ENCODE results near the gene EIF4B. TPM values are rescaled to one million over a fixed set of nuclear protein-coding genes. Genes with fewer than 3 reads are reported as not detected.
A peak's percentile ranks its signal among the peaks of the same experiment; 100 is the strongest.

Gene EIF4B
- total RNA-seq, 1 experiment from 2014 or later = 351 TPM

DNA sequence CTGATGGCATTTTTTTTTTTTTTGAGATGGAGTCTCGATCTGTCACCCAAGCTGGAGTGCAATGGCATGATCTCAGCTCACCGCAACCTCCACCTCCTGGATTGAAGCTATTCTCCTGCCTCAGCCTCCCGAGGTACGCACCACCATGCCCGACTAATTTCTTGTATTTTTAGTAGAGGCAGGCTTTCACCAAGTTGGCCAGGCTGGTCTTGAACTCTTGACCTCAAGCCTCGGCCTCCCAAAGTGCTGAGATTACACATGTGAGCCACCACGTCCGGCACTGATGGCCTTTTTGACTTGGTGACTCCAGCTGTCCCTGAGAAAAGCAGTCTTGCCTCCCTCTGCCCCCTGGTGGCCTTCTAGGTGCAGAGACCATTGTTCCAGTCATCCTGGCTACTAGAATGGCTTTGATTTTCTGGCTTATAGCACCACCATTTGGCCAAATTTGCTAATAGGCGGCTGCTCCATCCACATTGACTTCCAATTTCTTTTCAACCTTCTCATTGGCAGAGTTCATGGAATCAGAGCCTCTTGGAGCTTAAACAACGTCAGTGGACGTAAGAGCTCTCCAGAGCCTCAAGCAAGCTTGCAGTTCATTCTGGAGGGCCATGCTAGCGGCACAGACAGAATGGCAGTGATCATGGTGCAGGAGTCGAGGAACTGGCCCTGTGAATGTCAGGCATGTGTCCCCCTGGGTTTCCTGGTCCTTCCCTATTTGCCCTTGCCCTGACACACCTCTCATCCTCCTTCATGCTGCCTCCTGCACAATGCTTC, 25.4 kb upstream of the EIF4B start:
- H3K36me3 ChIP-seq (ENCODE audit: control insufficient read depth, insufficient read depth, low read length) = no peaks in the 10 kb centered on the region
- H3K27ac ChIP-seq (ENCODE audit: low read length) = peak overlapping the region; percentile 53
- H3K4me1 ChIP-seq (ENCODE audit: control insufficient read depth, insufficient read depth, low read length) = peaks cover 26% of the 10 kb centered on the region
- no peaks in the 10 kb centered on the region for H3K9me3 ChIP-seq (ENCODE audit: control insufficient read depth, insufficient read depth, low read depth, low read length)
- peak; percentile 89 for ATAC-seq
- ChIA-PET CTCF (interaction anchor here (0.5 to 4.5 kb wide), 21 partner anchors 10 to 833 kb away, joined by 3 to 124 read pairs (median 5); partner anchors contain the start of gene KRT8), POLR2A (interaction anchor here (0.6 to 1.4 kb wide), 7 partner anchors 20 to 147 kb away, joined by 3 to 10 read pairs (median 3); partner anchors contain the start of genes KRT18 and KRT8)
- TF ChIP-seq CTCF (IDR thresholded peaks at IDR 0.05) = peak; percentile 98
- TF ChIP-seq, protein P1, sequence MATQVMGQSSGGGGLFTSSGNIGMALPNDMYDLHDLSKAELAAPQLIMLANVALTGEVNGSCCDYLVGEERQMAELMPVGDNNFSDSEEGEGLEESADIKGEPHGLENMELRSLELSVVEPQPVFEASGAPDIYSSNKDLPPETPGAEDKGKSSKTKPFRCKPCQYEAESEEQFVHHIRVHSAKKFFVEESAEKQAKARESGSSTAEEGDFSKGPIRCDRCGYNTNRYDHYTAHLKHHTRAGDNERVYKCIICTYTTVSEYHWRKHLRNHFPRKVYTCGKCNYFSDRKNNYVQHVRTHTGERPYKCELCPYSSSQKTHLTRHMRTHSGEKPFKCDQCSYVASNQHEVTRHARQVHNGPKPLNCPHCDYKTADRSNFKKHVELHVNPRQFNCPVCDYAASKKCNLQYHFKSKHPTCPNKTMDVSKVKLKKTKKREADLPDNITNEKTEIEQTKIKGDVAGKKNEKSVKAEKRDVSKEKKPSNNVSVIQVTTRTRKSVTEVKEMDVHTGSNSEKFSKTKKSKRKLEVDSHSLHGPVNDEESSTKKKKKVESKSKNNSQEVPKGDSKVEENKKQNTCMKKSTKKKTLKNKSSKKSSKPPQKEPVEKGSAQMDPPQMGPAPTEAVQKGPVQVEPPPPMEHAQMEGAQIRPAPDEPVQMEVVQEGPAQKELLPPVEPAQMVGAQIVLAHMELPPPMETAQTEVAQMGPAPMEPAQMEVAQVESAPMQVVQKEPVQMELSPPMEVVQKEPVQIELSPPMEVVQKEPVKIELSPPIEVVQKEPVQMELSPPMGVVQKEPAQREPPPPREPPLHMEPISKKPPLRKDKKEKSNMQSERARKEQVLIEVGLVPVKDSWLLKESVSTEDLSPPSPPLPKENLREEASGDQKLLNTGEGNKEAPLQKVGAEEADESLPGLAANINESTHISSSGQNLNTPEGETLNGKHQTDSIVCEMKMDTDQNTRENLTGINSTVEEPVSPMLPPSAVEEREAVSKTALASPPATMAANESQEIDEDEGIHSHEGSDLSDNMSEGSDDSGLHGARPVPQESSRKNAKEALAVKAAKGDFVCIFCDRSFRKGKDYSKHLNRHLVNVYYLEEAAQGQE (IDR thresholded peaks at IDR 0.05; ENCODE audit: insufficient read depth in 1 of 2, low read depth in 2 of 2, low read length in 1 of 2) = no peak
- peak; percentile 58; the same call in 1 of the 2 replicates for TF ChIP-seq POLR2AphosphoS5 (IDR thresholded peaks at IDR 0.05; ENCODE audit: low read depth, low read length)
- H3K4me3 ChIP-seq (ENCODE audit: low read depth in 2 of 2, low read length in 2 of 2) = no peak overlapping the region
- in situ Hi-C loops (cut with HindIII; ENCODE audit: low pct_unique_long_range_greater_than_20kb, low sequenced_read_pairs) (loop anchor here (25.0 kb wide), 1 partner anchor 94 kb away; no protein-coding TSS in a partner anchor), intact Hi-C loops (cut with micrococcal nuclease; ENCODE audit: unreplicated experiment) (loop anchor here (1.0 kb wide), 1 partner anchor 96 kb away; no protein-coding TSS in a partner anchor)
- peak; percentile 94 for DNase-seq (ENCODE audit: low read depth, low spot score)
- H3K27me3 ChIP-seq (ENCODE audit: control insufficient read depth, insufficient read depth, low read length) = no peaks in the 10 kb centered on the region
- BruUV-seq (replicated peaks) = no TSS peak

DNA sequence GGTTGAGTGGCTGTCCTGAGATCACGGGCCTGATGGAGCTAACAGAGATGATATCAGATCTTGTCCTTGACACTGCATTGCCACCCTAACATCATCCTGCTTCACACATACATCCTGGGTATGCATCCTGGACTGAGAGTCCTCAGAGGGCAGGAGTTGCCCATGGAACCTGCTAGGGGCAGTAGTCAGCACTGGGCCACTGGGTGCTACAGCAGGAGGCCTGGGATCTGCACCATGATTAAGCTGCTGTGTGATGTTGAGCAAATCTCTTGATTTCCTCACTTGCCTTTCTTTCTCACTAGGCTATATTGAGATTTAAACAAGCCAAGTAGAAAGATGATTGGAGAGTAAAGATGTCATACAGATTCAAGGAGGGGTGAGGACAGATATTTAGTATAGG, 22.1 kb upstream of the EIF4B start:
- no TSS peak for BruUV-seq (replicated peaks)

More for the DNA sequence above, 22.1 kb upstream of the EIF4B start:
- no peak overlapping the region for H3K27ac ChIP-seq (ENCODE audit: low read length)
- H3K4me3 ChIP-seq (ENCODE audit: low read depth in 2 of 2, low read length in 2 of 2) = no peak overlapping the region
- in situ Hi-C loops (cut with HindIII; ENCODE audit: low pct_unique_long_range_greater_than_20kb, low sequenced_read_pairs) = loop anchor here (25.0 kb wide), 1 partner anchor 97 kb away; no protein-coding TSS in a partner anchor
- ChIA-PET POLR2A (no interaction called here), CTCF (interaction anchor here (0.6 to 1.1 kb wide), 4 partner anchors 28 to 104 kb away, joined by 3 to 9 read pairs (median 4); no protein-coding TSS in a partner anchor)
- ATAC-seq (peak; percentile 71), DNase-seq (ENCODE audit: low read depth, low spot score) (no peak)
- H3K27me3 ChIP-seq (ENCODE audit: control insufficient read depth, insufficient read depth, low read length) = no peaks in the 10 kb centered on the region
- no peaks in the 10 kb centered on the region for H3K9me3 ChIP-seq (ENCODE audit: control insufficient read depth, insufficient read depth, low read depth, low read length)
- no peaks in the 10 kb centered on the region for H3K36me3 ChIP-seq (ENCODE audit: control insufficient read depth, insufficient read depth, low read length)
- 0 out of 2 replicates have a peak, but pooled peaks cover 9% of the 10 kb centered on the region for H3K4me1 ChIP-seq (ENCODE audit: control insufficient read depth, insufficient read depth, low read length)
- intact Hi-C loops (cut with micrococcal nuclease; ENCODE audit: unreplicated experiment) = no loop called here
- TF ChIP-seq, protein P1 (IDR thresholded peaks at IDR 0.05; ENCODE audit: insufficient read depth in 1 of 2, low read depth in 2 of 2, low read length in 1 of 2) = no peak
- TF ChIP-seq CTCF (IDR thresholded peaks at IDR 0.05) (no peak), SIN3A (IDR thresholded peaks at IDR 0.05; ENCODE audit: borderline replicate concordance, insufficient read depth, low read depth, low read length) (no peak), POLR2AphosphoS5 (IDR thresholded peaks at IDR 0.05; ENCODE audit: low read depth, low read length) (no peak), TCF7L2 (IDR thresholded peaks at IDR 0.05; ENCODE audit: low read depth, low read length) (no peak)
